Fibroblast of skin of scalp (primary cell): ENCODE results near the gene EPG5. TPM values are rescaled to one million over a fixed set of nuclear protein-coding genes. Genes with fewer than 3 reads are reported as not detected.

ENCODE experiments used
- DNase-seq: peaks from one replicate; pipeline ENCODE4 v3.0.0-alpha.2; 2013
- polyA plus RNA-seq, 2 experiments: library from polyadenylated mRNA; unstranded; fragments of 120-200 nt; gene quantifications; one replicate each; pipeline ENCODE4 v1.2.1, GENCODE V29; 2013; ENCODE audit not compliant: insufficient read length in 2 of 2

EPG5 gene, protein sequence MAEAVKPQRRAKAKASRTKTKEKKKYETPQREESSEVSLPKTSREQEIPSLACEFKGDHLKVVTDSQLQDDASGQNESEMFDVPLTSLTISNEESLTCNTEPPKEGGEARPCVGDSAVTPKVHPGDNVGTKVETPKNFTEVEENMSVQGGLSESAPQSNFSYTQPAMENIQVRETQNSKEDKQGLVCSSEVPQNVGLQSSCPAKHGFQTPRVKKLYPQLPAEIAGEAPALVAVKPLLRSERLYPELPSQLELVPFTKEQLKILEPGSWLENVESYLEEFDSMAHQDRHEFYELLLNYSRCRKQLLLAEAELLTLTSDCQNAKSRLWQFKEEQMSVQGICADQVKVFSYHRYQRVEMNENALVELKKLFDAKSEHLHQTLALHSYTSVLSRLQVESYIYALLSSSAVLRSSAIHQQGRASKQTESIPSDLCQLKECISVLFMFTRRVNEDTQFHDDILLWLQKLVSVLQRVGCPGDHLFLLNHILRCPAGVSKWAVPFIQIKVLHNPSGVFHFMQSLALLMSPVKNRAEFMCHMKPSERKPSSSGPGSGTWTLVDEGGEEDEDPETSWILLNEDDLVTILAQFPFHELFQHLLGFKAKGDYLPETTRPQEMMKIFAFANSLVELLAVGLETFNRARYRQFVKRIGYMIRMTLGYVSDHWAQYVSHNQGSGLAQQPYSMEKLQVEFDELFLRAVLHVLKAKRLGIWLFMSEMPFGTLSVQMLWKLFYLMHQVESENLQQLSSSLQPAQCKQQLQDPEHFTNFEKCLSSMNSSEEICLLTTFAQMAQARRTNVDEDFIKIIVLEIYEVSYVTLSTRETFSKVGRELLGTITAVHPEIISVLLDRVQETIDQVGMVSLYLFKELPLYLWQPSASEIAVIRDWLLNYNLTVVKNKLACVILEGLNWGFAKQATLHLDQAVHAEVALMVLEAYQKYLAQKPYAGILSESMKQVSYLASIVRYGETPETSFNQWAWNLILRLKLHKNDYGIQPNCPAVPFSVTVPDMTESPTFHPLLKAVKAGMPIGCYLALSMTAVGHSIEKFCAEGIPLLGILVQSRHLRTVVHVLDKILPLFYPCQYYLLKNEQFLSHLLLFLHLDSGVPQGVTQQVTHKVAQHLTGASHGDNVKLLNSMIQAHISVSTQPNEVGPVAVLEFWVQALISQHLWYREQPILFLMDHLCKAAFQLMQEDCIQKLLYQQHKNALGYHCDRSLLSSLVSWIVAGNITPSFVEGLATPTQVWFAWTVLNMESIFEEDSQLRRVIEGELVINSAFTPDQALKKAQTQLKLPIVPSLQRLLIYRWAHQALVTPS (N-terminal part only)
- 12.3 TPM for polyA plus RNA-seq (2013, experiment 1 of 2; ENCODE audit: insufficient read length)
- 14.3 TPM for polyA plus RNA-seq (2013, experiment 2 of 2; ENCODE audit: insufficient read length)

DNA sequence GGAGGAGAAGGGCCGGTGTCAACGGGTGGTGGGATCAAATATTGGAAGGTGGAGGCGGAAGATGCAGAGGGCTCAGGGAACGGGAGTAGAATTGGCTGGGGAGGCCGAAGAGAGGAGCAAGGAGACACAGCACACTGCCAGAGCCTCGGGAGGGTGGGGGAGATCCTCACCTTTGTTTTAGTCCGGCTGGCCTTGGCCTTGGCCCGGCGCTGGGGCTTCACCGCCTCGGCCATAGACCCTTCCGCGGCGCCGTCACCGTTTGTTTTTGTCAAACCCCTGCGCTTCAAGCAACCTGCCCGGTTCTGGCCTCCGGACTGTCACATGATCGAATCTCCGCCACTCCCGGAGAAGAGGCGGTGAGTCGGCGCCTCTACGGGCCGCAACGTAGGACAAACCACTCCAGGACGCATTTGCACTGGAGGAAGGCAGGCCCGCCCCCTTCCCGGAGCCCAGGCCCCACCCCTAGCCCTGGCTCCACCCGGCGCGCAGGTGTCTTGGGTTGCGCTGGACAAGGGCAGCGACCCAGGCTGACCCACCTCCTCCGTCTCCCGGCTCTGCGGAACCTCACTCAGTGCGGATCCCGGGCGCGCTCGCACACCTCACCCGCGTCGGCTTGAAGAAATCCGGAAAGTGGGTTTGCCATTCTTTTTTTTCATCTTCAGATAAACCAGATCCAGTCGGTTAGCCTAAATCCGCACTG lies at the start of gene EPG5:
EPG5 (minus strand) TSS at position 323 of the 700 bp plus-strand sequence; CDS start at position 233, 90 bp downstream.
- peak; percentile 94 for DNase-seq

DNA sequence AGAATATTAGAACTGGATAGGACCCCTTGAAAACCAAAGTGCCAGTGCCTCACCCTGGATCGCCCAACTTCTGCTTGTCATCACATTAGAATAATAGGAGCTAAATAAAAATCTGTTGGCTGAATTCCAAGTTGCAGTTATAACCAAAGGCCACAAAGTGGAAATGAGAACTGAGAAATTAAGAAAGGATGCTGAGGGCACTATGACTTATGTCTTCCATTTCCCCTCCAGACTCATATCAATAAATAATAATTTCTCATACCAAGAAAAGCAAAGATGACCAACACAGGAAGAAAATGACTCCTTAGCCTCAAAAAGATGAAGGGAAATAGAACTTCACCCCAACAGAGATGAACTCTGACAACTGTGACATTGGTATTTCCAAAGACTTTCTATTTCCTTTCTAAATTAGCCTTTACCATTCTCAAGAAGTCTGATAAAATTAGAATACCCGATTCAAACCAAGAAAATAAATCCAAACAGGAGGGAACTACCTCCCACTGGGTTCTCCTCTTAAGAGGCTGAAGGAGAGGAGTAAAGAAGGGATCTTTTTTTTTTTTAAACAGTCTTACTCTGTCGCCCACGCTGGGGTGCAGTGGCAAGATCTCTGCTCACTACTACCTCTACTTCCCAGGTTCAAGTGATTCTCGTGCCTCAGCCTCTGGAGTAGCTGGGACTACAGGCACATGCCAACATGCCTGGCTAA lies 46.5 kb upstream of the EPG5 start:
- DNase-seq = no peak

DNA sequence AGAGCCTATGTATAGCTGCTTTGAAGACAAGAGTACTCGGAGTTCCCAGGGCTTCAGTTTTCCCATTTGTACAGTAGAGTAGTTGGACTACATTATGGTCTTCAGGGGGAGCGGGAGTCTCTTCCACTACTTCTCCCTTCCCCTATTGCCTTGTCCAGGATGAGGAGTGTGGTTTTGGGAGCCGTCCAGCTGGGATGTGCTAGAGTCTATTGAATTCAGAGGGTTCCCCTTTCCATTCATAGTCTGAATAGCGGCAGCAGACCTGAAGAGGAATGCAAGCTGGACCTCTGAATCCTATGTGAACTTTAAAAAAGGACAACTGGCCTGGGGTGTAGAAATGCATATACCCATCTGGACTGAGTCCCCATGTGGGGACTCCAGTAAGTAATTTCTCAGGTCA lies 43.5 kb upstream of the EPG5 start:
- DNase-seq = no peak

DNA sequence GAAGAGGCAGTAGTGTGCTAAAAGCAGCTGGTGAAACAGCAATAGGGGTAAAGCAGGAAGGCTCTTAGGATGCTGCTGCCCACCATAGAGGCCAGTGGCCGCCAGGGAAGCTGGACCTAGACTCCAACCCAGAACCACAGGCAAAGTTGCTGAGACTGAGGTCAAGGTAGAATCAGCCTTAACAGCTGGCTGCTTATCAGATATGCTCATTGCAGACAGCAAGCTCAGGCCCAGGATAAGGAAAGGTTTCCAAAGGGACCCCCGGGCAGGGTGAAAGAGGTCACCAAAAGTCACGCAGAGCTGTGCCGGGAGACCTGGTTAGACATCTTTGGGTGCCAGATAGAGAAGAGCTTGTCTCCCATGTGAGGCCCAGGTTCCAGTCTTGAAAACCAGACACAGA lies 42.9 kb upstream of the EPG5 start:
- DNase-seq = no peak

DNA sequence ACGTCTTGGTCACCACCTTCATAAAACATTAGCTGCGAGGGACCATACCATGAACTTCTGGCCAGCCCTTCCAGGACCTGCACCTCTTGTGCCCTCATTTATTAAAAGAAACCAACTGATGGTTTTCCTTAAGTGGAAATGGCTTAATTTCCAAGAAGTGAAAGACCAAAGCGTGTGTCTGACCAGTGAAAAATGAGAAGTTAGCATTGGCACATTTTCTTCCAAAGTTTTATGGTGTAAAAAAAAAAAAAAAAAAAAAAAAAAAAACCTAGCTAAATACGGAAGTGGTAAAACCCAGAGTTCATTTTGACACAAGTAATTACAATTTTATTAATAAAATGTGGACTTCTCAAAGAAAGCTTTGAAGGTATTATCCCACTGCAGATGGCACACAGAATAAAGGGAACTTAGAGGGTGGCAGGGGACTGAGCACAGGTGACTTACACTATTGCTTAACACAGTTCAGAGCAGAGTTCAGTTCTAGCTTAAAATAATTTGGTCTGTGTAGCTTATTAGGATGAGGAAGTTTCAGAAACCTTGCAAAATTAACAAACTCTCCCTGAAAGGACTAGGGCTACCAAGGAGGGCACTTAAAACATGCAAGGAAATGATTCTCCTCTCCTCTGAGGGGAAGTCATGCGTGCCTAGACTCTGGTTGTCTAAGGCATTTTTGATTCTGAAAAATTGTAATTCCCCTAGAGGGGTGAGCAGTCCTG lies 42.2 kb upstream of the EPG5 start:
- DNase-seq = no peak

DNA sequence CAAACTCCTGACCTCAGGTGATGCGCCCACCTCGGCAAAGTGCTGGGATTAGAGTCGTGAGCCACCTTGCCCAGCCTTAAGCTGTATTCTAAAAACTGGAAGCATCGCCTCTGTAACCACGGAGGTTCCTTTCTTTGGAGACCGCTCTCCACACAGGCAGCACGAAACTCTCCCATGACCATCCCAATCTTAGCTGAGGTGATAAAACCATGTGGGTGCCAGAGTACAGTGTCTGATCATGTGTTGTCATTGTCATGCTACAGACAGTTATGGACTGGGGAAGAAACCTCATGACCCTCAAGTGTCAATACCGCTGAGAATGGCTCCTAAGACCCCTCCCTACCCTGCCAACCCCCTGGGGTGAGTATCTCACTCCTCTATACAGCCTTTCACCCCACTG lies 41.4 kb upstream of the EPG5 start:
- DNase-seq = no peak

DNA sequence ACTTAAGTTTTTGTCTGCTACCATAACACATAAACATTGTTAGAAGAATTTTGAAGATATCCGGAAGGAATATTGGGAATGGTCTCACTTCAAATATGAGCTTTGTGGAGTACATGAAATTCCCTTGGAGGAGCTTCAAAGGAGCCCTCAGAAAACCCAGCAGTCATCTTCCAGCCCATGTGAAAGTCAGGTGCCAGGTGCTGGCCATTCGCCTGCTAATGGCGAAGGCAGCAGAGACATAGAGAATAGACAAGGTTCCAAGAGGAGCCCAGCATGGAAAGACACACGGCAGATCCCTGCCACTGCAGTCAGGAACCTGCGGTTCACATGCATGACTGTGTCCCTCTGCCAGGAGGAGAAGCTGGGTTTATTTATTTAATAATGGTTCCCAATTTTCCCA lies 40.0 kb upstream of the EPG5 start:
- no peak for DNase-seq

DNA sequence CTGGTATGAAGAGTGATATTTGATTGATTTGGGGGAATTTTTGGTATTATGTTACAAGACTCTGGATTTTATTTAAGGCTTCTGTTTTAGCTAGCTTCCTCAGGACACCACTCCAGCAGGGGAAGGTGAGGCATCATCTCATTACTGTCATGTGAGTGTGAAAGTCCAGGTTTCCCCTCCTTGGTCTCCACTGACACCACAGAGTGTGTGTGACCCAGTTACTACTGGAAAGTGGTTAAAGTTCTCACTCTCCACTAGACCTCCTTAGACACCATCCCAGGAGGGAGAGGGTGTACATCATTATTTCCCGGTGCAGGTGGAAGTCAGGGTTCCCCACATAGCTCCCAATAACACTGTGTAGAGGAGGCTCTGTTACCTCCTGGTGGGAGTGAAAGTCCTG lies 35.8 kb upstream of the EPG5 start:
- no peak for DNase-seq

DNA sequence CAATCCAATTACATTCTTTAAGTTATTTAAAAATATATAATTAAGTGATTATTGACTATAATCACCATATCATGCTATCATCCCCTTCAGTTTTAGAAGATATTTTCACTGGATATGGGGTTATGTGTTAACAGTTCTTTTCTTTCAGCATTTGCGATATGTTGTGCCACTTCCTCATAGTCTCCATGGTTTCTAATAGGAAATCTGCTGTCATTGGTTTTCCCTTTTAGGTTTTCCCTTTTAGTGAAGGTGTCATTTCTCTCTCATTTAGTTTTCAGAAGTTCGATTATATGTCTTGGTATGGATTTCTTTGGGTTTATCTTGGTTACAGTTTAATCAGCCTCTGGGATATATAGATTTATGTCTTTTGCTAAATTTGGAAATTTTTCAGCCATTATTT lies 34.8 kb upstream of the EPG5 start:
- no peak for DNase-seq

DNA sequence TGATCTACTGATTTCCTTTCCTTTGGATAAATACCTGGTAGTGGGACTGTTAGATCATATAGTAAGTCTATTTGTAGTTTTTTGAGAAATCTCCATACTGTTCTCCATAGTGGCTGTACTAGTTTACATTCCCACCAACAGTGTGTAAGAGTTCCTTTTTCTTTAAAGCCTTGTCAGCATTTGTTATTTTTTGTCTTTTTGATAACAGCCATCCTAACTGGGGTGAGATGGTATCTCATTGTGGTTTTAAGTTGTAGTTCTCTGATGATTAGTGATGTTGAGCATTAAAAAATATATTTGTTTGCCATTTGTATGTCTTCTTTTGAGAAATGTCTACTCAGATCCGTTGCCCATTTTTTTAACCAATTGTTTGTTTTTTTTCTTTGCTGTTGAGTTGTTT lies 33.9 kb upstream of the EPG5 start:
- DNase-seq = no peak

DNA sequence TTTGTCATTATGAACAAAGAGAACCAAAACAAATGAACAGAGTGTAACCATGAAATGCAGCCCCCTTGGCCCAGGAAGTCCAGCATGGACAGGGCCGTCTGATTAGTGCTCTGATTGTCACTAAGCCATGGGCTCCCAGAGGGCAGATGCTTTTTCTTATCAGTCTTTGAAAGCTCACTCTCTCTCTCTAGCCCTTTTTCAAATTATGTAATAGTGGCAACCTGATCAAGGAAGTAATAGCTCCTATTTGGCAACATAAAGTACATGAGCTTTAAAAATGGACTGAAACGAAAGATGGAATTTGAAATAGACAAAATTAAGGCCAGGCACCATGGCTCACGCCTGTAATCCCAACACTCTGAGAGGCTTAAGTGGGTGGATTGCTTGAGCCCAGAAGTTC lies 32.4 kb upstream of the EPG5 start:
- no peak for DNase-seq

DNA sequence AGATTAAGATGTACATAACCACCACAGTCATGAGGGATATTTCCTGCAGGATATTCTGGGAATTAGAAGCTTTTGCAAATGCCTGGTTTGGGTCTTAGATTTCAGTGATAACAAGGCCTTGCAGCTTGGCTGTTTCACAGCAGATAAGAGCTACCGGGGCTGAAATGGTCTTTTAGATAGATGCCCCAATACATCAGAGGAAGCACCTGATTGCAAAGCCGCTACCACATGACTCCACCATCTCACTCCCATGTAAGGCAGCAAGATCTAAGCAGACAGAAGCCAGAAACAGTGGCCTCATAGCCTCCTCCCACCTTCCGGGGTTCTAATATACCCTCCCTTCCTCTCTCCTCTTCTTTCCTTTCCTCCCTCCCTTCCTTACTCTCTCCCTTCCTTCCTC lies 31.1 kb upstream of the EPG5 start:
- no peak for DNase-seq

DNA sequence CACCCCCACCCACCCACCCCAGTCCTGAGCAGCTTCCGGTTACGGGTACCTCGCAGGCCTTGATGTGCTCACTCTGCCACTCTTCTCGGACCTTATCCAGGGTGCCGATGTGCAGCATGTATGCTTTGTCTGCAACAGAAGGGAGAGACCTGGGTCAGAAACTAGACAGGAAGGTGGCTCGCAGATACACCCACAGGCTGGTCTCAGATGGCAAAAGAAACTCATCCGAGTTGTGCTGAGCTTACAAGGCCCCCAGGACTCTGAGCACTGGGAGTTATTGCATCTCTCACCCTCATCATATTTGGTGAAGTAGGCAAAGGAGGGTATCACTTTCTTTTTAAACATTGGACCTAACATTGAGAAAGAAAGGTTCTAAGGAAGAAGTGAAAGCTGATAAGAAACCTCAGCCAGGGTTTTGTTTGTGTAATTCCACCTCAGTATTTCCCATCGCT lies 30.6 kb upstream of the EPG5 start:
- DNase-seq = no peak

DNA sequence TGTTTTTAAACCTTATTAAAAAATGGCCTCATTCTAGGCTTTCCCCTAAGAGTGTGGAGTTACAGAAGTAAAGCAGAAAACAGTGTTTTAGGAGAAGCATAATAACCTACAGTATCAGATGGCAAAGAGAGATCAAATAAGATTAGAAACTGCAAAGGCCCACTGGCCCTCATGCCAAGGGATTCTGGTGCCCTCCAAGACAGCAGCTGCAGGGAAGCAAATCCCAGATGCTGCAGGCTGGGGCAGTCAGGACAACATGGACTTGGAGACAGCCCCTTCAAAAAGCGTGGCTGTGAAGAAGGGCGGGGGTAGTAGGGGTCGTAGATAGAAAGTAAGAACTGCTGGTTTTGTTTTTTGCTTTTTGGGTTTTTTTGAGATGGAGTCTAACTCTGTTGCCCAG lies 28.3 kb upstream of the EPG5 start:
- no peak for DNase-seq

DNA sequence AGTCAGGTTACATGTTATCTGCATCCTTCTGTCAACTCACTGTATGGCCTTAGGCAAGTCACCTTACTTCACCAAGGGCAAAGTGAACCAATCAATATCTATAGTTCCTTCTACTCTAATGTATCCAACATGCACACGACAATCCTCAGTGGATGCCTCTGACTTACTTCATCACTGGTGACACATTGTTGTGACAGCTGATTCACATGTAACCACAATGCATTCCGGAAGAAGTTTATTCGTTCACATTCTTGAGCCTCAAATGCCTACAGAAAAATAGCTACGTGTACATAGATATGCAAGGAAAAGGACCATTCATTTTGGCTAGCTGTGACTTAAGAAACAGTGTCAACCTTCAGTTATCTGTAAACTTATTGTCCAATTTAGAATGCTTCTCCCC lies 26.3 kb upstream of the EPG5 start:
- DNase-seq = peak; percentile 95

DNA sequence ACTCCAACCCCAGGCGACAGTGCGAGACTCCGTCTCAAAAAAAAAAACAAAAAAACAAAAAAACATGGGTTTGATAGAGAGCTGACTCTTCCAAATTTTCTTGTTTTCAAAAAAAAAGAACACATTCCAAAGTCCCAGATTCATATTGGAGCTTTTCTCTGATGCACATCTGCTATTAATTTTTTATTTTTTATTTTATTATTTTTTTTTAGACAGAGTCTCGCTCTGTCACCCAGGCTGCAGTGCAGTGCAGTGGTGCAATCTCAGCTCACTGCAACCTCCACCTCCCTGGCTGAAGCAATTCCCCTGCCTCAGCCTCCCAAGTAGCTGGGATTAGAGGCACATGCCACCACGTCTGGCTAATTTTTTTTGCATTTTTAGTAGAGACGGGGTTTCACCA lies 25.4 kb upstream of the EPG5 start:
- peak; percentile 67 for DNase-seq

DNA sequence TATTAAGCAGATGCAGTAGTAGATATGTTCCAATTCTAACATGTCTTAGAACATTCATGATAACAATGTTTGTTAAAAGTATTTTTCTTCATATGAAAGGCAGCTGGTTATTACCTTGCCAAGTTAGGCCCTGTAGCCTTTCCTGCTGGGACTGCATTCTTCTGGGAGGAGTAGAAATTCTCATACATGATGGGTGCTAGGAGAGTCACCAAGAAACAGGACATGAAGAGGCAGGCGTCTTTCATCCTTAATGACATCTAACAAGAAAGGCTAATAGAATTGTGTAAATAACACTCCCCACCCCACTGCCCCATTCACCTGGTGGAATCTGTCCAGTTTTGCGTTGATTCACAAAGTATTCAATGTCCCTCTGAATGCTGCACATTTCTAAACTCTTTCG lies 24.7 kb upstream of the EPG5 start:
- no peak for DNase-seq

DNA sequence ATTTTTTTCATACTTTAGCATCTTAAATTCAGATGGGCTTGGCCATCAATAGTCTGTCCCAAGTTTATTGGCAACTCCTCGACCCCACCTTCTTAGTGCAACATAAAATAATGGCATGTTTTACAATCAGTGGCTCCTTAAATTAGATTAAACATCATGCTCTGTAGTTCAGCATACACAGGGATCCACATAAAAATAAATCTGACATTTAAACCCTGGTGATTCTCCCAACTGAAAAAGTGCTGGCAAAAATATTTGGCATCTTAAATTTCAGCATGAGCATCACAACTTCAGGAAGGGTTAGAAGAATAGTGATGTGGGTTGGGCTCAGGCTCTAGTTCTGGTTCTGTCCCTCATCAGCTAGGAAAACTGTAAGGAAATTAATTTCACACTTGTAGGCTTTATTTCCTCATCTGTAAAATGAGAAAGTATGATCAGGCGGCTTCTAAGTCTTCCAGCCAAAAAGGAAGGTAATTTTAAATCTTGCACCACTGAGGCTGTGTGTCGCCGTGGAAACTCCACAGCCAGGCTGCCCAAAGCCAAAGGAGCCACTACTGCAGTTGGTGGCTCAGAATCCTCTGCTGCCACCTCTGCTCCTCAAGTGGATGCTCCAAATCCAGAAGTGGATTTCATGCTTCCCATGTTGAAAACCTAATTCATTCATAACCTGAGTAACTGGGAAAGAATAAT lies 17.6 kb upstream of the EPG5 start:
- DNase-seq = no peak

DNA sequence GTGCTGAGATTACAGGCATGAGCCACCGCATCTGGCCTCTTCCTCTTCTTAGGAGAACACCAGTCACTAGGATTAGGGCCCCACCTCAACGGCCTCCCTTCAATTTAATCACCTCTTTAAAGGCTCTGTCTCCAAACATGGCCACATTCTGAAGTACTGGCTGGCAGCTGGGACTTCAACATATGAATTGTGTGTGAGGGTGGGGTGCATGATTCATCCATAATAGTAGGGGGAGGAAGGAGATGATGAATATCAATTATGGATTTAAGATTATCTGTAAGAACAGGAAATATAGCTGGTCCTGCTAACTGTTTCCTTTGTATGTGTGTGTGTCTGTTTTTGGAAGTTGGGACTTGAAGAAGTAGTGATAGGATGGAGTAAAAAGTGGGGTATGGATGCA lies 14.7 kb upstream of the EPG5 start:
- no peak for DNase-seq

DNA sequence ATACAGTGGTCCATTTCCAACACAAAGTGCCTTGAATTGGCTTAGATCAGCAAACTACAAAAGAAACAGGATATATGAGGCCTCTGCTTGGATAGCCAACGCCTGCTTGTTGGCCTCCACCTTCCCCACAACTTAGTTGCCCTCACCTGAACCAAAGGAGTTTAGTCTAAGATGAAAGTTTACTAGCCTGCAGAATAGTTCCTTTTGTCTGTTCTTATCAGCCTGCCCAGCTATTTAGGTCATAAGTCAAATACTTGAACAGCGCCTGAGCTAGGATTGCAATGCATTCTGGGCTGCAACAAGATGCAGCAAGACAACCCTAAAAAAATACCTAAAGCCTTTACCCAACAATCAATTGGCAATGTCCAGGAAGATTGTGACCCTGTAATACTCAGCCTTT lies 13.1 kb upstream of the EPG5 start:
- no peak for DNase-seq
